ENCODE data around the gene PLLP. TPM values are rescaled to one million over a fixed set of nuclear protein-coding genes. Genes with fewer than 3 reads are reported as not detected.

The PLLP gene
- total and polyA plus RNA-seq, 2 donors (not counting 1 experiment from before 2014, with no cell fraction given): 0.15 TPM; not detected in 1

DNA sequence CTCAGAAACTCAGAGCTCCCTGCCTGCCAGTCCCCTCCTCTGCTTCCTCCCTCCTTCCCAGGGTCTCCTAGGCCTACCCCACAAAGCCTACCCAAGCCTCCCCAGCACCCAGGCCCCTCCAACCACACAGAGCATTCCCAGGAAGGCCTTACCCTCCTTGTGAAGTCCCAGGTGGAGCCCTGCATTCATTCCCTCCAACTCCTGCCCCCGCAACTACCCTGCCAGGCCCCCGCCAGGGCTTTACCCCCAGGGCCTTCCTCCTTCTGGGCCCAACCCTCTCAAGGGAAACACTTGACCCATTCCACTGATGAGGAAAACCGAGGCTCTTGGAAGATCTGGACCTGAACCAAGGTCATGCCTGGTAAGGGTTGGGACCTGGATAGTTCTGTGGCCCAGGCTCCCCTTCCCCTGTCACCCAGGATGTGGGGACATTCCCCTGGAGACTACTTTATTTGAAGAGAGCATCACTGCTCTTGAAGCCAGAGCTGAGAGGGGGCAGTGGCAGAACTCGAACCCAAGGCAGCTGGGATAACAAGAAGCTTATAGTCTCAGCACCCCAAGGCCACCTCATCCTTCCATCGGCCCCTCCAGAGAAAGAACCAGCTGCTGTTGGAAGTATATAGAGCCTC lies 12.5 kb downstream of the PLLP start:
- 80% methylated on average over 4 of the region's 5 CpGs for WGBS (ENCODE audit: insufficient coverage)
- POLR2A ChIA-PET: no interaction called here

DNA sequence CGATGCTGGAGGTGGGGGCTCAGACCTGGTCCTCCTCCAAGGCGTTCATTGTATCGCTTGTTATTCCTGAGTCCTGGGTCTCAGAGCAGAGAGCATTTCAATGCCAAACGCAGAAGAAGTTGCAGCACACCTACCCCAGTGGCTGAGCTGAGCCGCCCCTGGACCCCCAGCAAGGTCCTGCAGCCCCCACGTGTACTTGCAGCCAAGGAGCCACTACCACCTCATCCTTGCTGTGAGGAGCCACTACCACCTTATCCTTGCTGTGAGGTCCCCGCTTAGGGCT lies 13.5 kb downstream of the PLLP start:
- Mint-ChIP-seq H3K4me3 (no peak overlapping the region), H3K27me3 (no peaks in the 10 kb centered on the region), H3K4me1 (no peaks in the 10 kb centered on the region), H3K9me3 (ENCODE audit: insufficient read depth) (no peaks in the 10 kb centered on the region), H3K27ac (no peak overlapping the region)
- no peak overlapping the region for H2AFZ ChIP-seq (ENCODE audit: insufficient read depth, low read depth, low read length, poor library complexity, severe bottlenecking)
- H3K27ac ChIP-seq (ENCODE audit: low read length in 2 of 2): no peak overlapping the region
- POLR2A ChIA-PET: no interaction called here
- WGBS (ENCODE audit: insufficient coverage): 98% methylated on average over 7 of the region's 7 CpGs
- H3K9me3 ChIP-seq (ENCODE audit: control extremely low read depth in 1 of 3, control insufficient read depth in 2 of 3, insufficient read depth in 1 of 3, low read length in 2 of 3): no peaks in the 10 kb centered on the region
- no peaks in the 10 kb centered on the region for H4K20me1 ChIP-seq (ENCODE audit: control insufficient read depth, insufficient read depth, low read length, poor library complexity, severe bottlenecking)
- H3K4me2 ChIP-seq (replicated peaks; ENCODE audit: low read depth, low read length, poor library complexity, severe bottlenecking): no peak overlapping the region
- DNase-seq (no peak), ATAC-seq (ENCODE audit: low read depth) (no peak)
- CTCF ChIA-PET: no interaction called here
- no peak overlapping the region for H3K4me3 ChIP-seq (ENCODE audit: control extremely low read depth in 1 of 5, extremely low read depth in 1 of 5, insufficient read depth in 1 of 5, low read depth in 2 of 5, low read length in 4 of 5)
- intact Hi-C loops (cut with micrococcal nuclease): no loop called here
- no peaks in the 10 kb centered on the region for H3K79me2 ChIP-seq (ENCODE audit: control insufficient read depth, insufficient read depth, low read length)
- no peak overlapping the region for H3K9ac ChIP-seq (ENCODE audit: low read length)
- TF ChIP-seq, protein P1, sequence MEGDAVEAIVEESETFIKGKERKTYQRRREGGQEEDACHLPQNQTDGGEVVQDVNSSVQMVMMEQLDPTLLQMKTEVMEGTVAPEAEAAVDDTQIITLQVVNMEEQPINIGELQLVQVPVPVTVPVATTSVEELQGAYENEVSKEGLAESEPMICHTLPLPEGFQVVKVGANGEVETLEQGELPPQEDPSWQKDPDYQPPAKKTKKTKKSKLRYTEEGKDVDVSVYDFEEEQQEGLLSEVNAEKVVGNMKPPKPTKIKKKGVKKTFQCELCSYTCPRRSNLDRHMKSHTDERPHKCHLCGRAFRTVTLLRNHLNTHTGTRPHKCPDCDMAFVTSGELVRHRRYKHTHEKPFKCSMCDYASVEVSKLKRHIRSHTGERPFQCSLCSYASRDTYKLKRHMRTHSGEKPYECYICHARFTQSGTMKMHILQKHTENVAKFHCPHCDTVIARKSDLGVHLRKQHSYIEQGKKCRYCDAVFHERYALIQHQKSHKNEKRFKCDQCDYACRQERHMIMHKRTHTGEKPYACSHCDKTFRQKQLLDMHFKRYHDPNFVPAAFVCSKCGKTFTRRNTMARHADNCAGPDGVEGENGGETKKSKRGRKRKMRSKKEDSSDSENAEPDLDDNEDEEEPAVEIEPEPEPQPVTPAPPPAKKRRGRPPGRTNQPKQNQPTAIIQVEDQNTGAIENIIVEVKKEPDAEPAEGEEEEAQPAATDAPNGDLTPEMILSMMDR (IDR thresholded peaks at IDR 0.05): no peak
- no peak for TF ChIP-seq EZH2 (IDR thresholded peaks at IDR 0.05; ENCODE audit: borderline replicate concordance, insufficient read depth, low read depth, low read length, poor library complexity, severe bottlenecking)
- H3K27me3 ChIP-seq (replicated peaks in 1 of 4; ENCODE audit: control extremely low read depth in 1 of 4, control insufficient read depth in 3 of 4, insufficient read depth in 4 of 4, low read length in 3 of 4): no peaks in the 10 kb centered on the region
- H3K4me1 ChIP-seq (ENCODE audit: control insufficient read depth in 2 of 2, insufficient read depth in 2 of 2, low read length in 2 of 2): no peaks in the 10 kb centered on the region
- H3K36me3 ChIP-seq (replicated peaks in 1 of 2; ENCODE audit: control extremely low read depth in 1 of 2, control insufficient read depth in 1 of 2, extremely low read depth in 1 of 2, insufficient read depth in 2 of 2, low read length in 1 of 2): no peaks in the 10 kb centered on the region

More for the DNA sequence above, 12.5 kb downstream of the PLLP start:
- H3K9me3 ChIP-seq (ENCODE audit: control extremely low read depth in 1 of 3, control insufficient read depth in 2 of 3, insufficient read depth in 1 of 3, low read length in 2 of 3): no peaks in the 10 kb centered on the region
- no peak overlapping the region for H3K4me3 ChIP-seq (ENCODE audit: control extremely low read depth in 1 of 5, extremely low read depth in 1 of 5, insufficient read depth in 1 of 5, low read depth in 2 of 5, low read length in 4 of 5)
- H3K4me3 Mint-ChIP-seq: no peak overlapping the region
- no peak for DNase-seq
- H3K79me2 ChIP-seq (ENCODE audit: control insufficient read depth, insufficient read depth, low read length): no peaks in the 10 kb centered on the region
- no peak overlapping the region for H3K27ac Mint-ChIP-seq
- CTCF ChIA-PET: no interaction called here
- peaks cover 4% of the 10 kb centered on the region for H3K4me1 Mint-ChIP-seq
- intact Hi-C loops (cut with micrococcal nuclease): no loop called here
- no peaks in the 10 kb centered on the region for H3K27me3 Mint-ChIP-seq
- no peaks in the 10 kb centered on the region for H3K9me3 Mint-ChIP-seq (ENCODE audit: insufficient read depth)
- H3K27ac ChIP-seq (ENCODE audit: low read length in 2 of 2): no peak overlapping the region
- H3K4me2 ChIP-seq (replicated peaks; ENCODE audit: low read depth, low read length, poor library complexity, severe bottlenecking): no peak overlapping the region
- TF ChIP-seq, protein P1 (IDR thresholded peaks at IDR 0.05): no peak
- TF ChIP-seq EZH2 (IDR thresholded peaks at IDR 0.05; ENCODE audit: borderline replicate concordance, insufficient read depth, low read depth, low read length, poor library complexity, severe bottlenecking): no peak
- no peaks in the 10 kb centered on the region for H3K27me3 ChIP-seq (replicated peaks in 1 of 4; ENCODE audit: control extremely low read depth in 1 of 4, control insufficient read depth in 3 of 4, insufficient read depth in 4 of 4, low read length in 3 of 4)
- H2AFZ ChIP-seq (ENCODE audit: insufficient read depth, low read depth, low read length, poor library complexity, severe bottlenecking): no peak overlapping the region
- H3K9ac ChIP-seq (ENCODE audit: low read length): no peak overlapping the region
- H4K20me1 ChIP-seq (ENCODE audit: control insufficient read depth, insufficient read depth, low read length, poor library complexity, severe bottlenecking): no peaks in the 10 kb centered on the region
- H3K36me3 ChIP-seq (replicated peaks in 1 of 2; ENCODE audit: control extremely low read depth in 1 of 2, control insufficient read depth in 1 of 2, extremely low read depth in 1 of 2, insufficient read depth in 2 of 2, low read length in 1 of 2): no peaks in the 10 kb centered on the region
- ATAC-seq (ENCODE audit: low read depth): no peak
- H3K4me1 ChIP-seq (ENCODE audit: control insufficient read depth in 2 of 2, insufficient read depth in 2 of 2, low read length in 2 of 2): no peaks in the 10 kb centered on the region
